Endometrial microvascular endothelial cells (primary cell): ENCODE results near the gene LRRFIP1. TPM values are rescaled to one million over a fixed set of nuclear protein-coding genes. Genes with fewer than 3 reads are reported as not detected.

Experiments used
- in situ Hi-C: cut with HindIII; loops from 2 replicates; pipeline ENCODE4 v1.10.0; 2017; ENCODE audit warnings: low sequenced_read_pairs, low pct_unique_long_range_greater_than_20kb; ENCODE audit errors: inconsistent ontology term
- total RNA-seq: library from RNA; depleted of rRNA; stranded (reverse); fragments of >200 nt; gene quantifications from one replicate; pipeline ENCODE4 v1.2.3, GENCODE V29; 2015; ENCODE audit errors: inconsistent ontology term

The LRRFIP1 gene
- total RNA-seq, 1 donor from 2014 or later: 119 TPM

DNA sequence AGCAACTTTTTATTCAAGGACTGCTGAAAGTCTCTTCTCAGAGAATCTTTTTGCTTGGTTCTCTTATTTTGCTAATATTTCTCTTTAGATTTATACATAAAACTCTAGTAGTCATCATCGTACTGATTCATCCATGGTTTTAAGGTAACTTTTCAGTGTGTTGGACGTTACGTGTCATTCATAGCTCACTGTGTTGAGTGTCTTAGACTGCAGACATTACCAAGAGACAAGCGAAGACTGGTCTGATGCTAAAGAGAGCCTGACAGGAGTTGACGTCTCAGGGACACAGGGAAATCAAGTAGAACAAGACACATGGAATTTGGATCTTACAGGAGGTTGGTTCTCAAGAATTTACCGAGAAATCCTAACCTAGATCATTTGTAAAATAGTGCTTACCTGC, 196.7 kb downstream of the LRRFIP1 start:
- in situ Hi-C loops: no loop called here

GRCh38 chr2:237827421-237827987, 200.1 kb downstream of the LRRFIP1 start:
- in situ Hi-C loops: no loop called here

Other genes with a start within 250 kb of the LRRFIP1 start
- 36.1 TPM for gene COL6A3, start 213.4 kb upstream of the LRRFIP1 start, total RNA-seq
- 1.5 TPM for gene MLPH, start 140.3 kb upstream of the LRRFIP1 start, total RNA-seq
- gene PRLH, start 61.0 kb upstream of the LRRFIP1 start, total RNA-seq: not detected
- not detected for gene RAB17, start 36.9 kb upstream of the LRRFIP1 start, total RNA-seq
- gene RBM44, start 171.2 kb downstream of the LRRFIP1 start, total RNA-seq: 0.09 TPM
- gene RAMP1, start 232.0 kb downstream of the LRRFIP1 start, total RNA-seq: not detected